Ureter (tissue), 1 donor: ENCODE data around the gene TIPRL. TPM values are rescaled to one million over a fixed set of nuclear protein-coding genes. Genes with fewer than 3 reads are reported as not detected.
"Not testable (repeated sequence)": the region's sequence is repeated elsewhere in the genome, so short reads cannot be mapped to it uniquely, and the experiment has no call there.

Experiments
- DNase-seq: peaks from one replicate; pipeline ENCODE4 v3.0.0-alpha.2; 2020; ENCODE audit warnings: low spot score
- total RNA-seq: library from RNA; stranded (reverse); gene quantifications from one replicate; pipeline ENCODE4 v1.2.4, GENCODE V29; 2023
- donor health status: DM: yes; HTN: yes; CAD: no.

The TIPRL gene
- 30.4 TPM for total RNA-seq

- DNase-seq = peak; percentile 97
These were observed at the start of gene TIPRL for GRCh38 chr1:168178638-168179437. TIPRL (plus strand) TSS chr1:168178962; CDS start chr1:168179078, 116 bp downstream.

DNA sequence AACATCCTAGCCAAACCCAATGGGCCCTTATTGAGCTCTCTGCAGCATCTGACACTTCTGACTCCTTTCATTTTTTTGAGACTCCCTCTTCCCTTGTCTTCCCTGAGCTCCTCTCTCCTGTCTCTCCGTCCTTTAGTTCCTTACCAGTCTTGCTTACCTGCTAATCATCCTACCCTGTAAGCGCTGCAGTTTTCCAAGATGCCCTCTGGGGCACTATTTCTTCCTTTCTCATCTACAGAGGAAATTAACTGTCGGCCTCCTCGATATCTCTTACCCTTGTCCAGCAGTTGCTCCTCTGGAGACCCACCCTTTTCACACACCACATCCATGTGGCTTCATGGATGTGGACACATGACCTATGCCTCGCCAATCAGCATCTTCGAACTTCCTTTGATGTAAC, 48.8 kb upstream of the TIPRL start:
- DNase-seq = no peak

DNA sequence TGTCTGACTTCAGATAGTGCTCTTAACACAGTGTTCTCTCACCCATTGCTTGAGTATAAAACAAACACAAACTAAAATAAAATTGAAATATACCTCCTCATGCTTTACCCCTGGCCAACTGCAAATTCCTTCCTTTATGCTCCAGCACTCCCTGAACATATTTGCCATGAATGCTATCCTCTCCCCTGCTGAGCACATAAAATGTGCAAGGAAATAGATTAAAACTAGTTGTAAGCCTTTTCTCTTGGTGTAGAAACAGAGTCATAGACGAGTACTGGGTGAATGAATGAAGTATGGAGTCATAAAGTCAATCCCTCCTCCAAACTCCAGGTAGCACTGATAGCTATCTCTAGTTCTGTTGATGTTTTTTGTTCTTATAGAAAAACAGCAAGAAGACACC, 44.6 kb upstream of the TIPRL start:
- DNase-seq = no peak

DNA sequence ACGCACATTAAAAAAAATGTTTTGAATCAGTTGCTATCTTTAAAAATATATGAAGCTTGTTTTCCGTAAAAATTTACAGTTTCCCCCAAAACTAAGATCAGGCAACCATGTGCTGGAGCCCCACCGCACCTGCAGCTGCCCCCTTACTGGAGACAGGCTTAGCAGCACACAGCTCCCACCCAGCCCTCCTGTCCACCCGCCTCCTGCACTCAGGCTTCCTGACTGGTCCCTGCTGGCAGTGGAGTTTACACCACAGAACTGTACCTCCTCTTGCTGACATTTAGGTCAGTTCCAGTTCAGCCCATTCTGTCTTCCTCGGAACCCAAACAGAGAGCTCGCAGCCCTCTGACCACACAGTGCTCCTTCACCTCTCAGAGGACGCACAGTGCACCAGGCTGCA, 44.1 kb upstream of the TIPRL start:
- no peak for DNase-seq

- DNase-seq = no peak
These were observed 43.4 kb upstream of the TIPRL start for GRCh38 chr1:168135116-168135920.

DNA sequence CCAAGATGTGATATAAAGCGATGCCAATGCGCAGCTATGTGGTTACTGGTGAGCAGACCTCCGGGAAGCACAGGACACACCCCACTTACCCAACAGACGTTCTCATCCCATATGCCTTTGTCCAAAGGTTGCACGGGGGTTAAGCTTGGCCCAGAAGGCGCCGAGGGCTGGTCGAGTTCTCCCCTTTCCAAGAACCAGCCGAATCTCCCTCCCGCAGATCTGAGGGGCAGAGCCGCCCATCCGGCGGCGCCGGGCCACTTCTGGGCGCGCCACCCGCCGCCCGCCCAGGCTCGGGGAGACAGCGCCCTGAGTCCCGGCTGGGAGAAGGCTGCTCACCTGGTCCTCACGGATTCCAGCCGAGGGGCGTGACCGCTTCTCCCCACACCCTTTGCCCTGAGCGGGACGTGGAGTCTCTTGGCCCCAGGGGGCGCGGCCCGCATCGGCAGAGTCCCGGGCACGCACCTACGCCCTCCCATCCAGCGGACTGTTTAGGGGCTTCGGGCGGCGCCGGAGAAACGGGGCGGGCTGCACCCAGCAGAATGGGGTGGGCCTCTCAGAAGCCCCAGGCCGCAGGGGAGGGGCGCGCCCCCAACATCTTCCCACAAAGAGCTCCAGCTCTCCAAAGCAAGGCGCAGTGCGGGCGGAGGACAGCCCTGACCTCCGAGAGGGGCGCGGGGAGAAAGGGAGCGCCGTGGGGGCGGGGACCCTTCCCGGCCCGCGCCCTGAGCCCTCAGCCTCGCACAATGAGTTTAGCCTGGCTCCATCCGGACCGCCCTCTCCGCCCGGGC, 42.6 kb upstream of the TIPRL start:
- no peak for DNase-seq

GRCh38 chr1:168136709-168137514, 41.9 kb upstream of the TIPRL start, which contains the start of gene GPR161:
GPR161 (minus strand) TSS chr1:168136930; CDS start chr1:168104850, 32,080 bp downstream.
- DNase-seq = peak; percentile 50

DNA sequence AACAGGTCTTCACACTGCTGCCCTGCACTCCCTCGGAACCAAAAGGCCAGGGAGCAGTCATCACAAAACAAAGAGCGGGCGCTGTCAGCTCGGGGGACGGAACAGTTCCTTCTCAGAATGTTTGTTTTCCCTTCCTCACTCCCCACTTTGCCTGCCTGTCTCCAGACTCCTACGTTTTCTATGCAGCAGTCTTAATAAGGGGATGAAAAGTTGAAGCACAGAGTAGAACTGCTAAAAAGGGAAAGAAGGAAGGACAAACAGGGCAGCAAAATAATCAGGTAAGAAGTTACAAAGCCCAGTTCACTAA, 41.3 kb upstream of the TIPRL start:
- DNase-seq = no peak

DNA sequence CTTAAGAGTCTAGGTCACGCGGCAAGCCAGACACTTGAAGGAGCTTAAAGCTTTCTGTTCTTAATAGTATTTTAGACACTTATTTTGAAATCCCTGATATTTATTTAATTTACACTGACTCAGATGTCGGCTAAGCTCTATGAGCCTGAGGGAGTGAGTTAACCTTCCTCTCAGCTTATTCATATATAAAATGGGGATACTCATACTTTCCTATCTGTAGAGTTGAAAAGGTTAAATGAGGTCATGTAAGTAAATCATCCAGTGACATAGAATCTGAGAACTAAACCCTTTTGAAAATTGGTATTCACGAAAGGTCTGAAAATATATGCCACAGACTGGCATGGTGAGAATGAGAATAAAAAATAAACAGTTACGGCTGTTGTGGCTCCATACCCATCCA, 40.6 kb upstream of the TIPRL start:
- DNase-seq = no peak

GRCh38 chr1:168139070-168139469, 39.7 kb upstream of the TIPRL start:
- no peak for DNase-seq

DNA sequence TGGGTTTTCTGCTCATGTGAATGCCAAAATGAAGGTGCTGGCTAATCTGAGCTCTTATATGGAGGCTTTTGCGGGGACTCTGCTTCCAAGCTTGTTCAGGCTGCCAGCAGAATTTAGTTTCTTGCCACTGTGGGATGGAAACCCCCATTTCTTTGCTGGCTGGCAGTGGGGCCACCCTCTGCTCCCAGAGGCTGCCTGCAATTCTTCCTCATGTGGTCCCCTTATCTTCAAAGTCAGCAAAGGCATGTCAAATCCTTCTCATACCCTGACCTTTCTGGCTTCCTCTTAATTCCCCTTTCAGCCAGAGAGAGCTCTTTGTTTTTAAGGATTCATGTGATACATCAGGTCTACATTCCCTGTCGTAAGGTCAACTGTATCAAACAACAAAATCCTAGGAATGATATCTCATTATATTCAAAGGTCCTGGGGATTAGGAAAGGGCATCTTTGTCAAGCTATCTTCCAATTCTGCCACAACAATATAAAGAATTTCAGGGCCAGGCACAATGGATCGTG, 36.8 kb upstream of the TIPRL start:
- DNase-seq = no peak

- peak; percentile 92 for DNase-seq
These were observed 33.3 kb upstream of the TIPRL start for GRCh38 chr1:168145184-168146159.

GRCh38 chr1:168146160-168146539, 32.6 kb upstream of the TIPRL start:
- no peak for DNase-seq

GRCh38 chr1:168146626-168147025, 32.1 kb upstream of the TIPRL start:
- no peak for DNase-seq

DNA sequence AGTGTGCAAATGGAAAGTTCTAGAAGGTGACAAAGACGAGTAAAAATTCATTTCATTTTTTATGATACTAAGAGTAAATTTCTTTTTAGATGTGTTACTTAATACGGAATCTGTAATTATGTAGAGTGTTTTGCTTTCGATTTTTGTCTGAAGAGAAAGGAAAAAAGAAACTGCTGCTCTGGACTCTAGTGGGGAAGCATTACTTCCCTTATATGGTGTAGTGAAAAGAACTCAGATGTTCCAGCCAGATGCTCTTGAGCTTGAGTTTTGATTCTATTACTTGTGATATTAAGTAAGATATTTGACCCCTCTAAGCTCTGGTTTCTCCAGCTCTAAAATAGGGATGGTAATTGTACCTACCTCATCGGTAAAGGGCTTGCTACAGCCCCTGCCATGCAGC, 29.8 kb upstream of the TIPRL start:
- DNase-seq = no peak

DNA sequence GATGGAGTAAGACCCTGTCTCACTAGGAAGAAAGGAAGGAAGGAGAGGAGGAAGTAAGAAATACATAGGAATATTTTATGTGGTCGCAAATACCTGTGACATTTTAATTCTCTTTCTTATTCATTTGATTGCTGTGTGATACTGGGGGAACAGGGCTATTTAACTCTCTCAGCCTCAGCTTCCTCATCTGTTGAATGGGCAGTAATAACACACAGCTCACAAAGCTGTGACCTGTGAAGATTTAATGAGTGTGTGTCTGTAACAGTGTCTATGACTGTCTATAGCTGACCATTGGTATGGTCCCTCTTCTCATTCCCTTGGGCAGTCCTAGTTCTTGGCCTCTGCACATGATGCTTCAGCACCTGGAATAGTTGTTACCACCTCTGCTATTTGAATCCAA, 28.5 kb upstream of the TIPRL start:
- no peak for DNase-seq

DNA sequence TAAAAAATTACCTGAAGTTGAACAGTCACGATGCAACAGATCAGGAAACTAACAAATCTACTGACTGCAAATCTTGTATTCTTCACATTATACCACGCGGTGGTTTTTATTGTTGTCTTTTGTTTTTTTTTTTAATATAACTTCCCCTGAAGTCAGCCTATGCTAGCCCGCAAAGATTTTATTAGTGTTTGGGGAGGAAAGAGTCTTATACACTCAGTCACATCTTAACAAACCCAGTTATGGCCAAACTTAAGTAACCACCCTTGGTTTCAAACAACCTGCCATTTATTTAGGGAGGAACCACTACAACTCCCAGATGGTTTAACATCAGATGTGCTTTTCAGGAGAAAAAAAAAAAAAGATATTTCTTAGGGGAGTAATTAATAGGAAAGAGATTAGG, 26.8 kb upstream of the TIPRL start:
- no peak for DNase-seq

- not testable (repeated sequence) for DNase-seq
These were observed 24.1 kb upstream of the TIPRL start for GRCh38 chr1:168154707-168155106.

DNA sequence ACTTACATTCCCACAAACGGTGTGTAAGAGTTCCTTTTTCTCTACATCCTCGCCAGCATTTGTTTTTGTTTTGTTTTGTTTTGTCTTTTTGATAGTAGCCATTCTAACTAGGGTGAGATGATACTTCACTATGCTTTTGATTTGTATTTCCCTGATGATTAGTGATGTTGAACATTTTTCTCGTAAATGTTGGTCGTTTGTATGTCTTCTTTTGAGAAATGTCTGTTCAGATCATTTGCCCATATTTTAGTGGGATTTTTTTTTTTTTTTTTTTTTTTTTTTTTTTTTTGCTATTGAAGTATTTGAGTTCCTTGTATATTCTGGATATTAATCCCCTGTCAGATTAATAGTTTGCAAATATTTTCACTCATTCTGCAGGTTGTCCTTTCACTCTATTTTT, 22.9 kb upstream of the TIPRL start:
- DNase-seq = no peak

- no peak for DNase-seq
These were observed 21.1 kb upstream of the TIPRL start for GRCh38 chr1:168157638-168158037.
